ENCODE data around the gene SLC25A51.

The SLC25A51 gene

DNA sequence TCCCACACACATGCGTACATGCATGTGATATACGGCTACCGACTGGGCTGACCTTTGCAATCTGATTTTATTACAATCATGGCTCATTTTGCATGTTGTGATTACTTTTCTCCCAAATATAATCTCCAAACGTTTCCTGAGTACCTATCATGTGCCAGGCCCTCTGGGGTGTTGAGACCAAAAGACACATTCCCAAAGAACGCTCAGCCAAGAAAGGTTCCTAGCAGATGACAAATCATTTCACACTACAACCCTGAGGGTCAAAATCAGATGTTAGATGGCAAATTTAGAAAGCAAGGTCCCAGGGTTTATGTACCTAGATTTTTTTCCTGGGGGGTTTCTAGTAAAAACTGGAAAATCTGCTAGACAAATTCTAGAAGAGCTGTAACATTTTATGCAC, 32.4 kb upstream of the SLC25A51 start (continued):
- TF ChIP-seq, protein P1, sequence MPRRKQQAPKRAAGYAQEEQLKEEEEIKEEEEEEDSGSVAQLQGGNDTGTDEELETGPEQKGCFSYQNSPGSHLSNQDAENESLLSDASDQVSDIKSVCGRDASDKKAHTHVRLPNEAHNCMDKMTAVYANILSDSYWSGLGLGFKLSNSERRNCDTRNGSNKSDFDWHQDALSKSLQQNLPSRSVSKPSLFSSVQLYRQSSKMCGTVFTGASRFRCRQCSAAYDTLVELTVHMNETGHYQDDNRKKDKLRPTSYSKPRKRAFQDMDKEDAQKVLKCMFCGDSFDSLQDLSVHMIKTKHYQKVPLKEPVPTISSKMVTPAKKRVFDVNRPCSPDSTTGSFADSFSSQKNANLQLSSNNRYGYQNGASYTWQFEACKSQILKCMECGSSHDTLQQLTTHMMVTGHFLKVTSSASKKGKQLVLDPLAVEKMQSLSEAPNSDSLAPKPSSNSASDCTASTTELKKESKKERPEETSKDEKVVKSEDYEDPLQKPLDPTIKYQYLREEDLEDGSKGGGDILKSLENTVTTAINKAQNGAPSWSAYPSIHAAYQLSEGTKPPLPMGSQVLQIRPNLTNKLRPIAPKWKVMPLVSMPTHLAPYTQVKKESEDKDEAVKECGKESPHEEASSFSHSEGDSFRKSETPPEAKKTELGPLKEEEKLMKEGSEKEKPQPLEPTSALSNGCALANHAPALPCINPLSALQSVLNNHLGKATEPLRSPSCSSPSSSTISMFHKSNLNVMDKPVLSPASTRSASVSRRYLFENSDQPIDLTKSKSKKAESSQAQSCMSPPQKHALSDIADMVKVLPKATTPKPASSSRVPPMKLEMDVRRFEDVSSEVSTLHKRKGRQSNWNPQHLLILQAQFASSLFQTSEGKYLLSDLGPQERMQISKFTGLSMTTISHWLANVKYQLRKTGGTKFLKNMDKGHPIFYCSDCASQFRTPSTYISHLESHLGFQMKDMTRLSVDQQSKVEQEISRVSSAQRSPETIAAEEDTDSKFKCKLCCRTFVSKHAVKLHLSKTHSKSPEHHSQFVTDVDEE (CRISPR knock-in tag; IDR thresholded peaks at IDR 0.05), result no peak
- TF ChIP-seq, protein P2, sequence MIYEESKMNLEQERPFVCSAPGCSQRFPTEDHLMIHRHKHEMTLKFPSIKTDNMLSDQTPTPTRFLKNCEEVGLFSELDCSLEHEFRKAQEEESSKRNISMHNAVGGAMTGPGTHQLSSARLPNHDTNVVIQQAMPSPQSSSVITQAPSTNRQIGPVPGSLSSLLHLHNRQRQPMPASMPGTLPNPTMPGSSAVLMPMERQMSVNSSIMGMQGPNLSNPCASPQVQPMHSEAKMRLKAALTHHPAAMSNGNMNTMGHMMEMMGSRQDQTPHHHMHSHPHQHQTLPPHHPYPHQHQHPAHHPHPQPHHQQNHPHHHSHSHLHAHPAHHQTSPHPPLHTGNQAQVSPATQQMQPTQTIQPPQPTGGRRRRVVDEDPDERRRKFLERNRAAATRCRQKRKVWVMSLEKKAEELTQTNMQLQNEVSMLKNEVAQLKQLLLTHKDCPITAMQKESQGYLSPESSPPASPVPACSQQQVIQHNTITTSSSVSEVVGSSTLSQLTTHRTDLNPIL (CRISPR knock-in tag; IDR thresholded peaks at IDR 0.05; ENCODE audit: low read depth), result no peak
- TF ChIP-seq, protein P3, sequence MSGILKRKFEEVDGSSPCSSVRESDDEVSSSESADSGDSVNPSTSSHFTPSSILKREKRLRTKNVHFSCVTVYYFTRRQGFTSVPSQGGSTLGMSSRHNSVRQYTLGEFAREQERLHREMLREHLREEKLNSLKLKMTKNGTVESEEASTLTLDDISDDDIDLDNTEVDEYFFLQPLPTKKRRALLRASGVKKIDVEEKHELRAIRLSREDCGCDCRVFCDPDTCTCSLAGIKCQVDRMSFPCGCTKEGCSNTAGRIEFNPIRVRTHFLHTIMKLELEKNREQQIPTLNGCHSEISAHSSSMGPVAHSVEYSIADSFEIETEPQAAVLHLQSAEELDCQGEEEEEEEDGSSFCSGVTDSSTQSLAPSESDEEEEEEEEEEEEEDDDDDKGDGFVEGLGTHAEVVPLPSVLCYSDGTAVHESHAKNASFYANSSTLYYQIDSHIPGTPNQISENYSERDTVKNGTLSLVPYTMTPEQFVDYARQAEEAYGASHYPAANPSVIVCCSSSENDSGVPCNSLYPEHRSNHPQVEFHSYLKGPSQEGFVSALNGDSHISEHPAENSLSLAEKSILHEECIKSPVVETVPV (CRISPR knock-in tag; IDR thresholded peaks at IDR 0.05), result no peak
- TF ChIP-seq BACH2 (CRISPR knock-in tag; IDR thresholded peaks at IDR 0.05; ENCODE audit: borderline replicate concordance) (no peak), ISL1 (CRISPR knock-in tag; IDR thresholded peaks at IDR 0.05) (no peak), ZNF8 (CRISPR knock-in tag; IDR thresholded peaks at IDR 0.05) (no peak), RARB (CRISPR knock-in tag; IDR thresholded peaks at IDR 0.05) (no peak)

DNA sequence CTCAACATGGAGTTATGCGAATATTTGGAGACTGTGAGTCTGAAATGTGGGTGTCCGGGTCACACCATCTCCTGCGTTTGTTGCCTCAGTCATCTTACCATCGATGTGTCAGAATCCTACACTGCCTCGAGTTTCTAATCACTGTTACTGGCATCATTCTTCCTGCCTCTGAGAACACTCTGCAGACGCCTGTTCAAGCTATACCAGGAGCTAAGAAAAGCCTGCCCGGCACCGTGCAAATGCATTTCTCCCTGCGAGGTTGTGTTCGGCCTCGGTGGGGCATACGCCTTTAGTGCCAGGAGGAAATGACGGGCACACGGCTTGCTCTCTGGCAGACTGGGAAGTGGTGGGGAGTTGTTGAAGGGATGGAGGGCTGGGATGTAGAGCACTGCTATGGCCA, 31.2 kb upstream of the SLC25A51 start:
- no peak for TF ChIP-seq ZNF8 (CRISPR knock-in tag; IDR thresholded peaks at IDR 0.05)
- TF ChIP-seq SNAI2 (CRISPR knock-in tag; IDR thresholded peaks at IDR 0.05), result no peak
- no peak for TF ChIP-seq ESRRG (CRISPR knock-in tag; IDR thresholded peaks at IDR 0.05)
- TF ChIP-seq, protein P2 (CRISPR knock-in tag; IDR thresholded peaks at IDR 0.05; ENCODE audit: low read depth), result no peak
- no peak for TF ChIP-seq BACH2 (CRISPR knock-in tag; IDR thresholded peaks at IDR 0.05; ENCODE audit: borderline replicate concordance)
- no peak for TF ChIP-seq OSR1 (CRISPR knock-in tag; IDR thresholded peaks at IDR 0.05)
- TF ChIP-seq ZC3H10 (CRISPR knock-in tag; IDR thresholded peaks at IDR 0.05), result no peak
- TF ChIP-seq ZNF70 (CRISPR knock-in tag; IDR thresholded peaks at IDR 0.05), result no peak
- no peak for ATAC-seq

DNA sequence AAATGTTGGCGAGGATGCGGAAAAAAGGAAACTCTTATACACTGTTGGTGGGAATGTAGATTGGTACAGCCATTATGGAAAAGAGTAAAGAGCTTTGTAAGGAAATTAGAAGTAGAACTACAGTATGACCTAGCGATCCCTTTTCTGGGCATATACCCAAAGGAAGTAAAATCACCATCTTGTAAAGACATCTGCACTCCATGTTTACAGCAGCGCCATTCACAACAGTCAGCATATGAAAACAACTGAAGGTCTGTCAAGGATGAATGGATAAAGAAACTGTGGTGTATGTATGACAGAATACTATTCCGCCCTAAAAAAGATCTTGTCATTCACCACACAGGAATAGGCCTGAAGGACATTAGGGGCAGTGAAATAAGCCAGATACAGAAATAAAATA, 27.7 kb upstream of the SLC25A51 start:
- ATAC-seq, result no peak
- TF ChIP-seq SNAI2 (CRISPR knock-in tag; IDR thresholded peaks at IDR 0.05), result no peak
- no peak for TF ChIP-seq TOX (CRISPR knock-in tag; IDR thresholded peaks at IDR 0.05; ENCODE audit: borderline replicate concordance)
- TF ChIP-seq, protein P3 (CRISPR knock-in tag; IDR thresholded peaks at IDR 0.05), result no peak
- TF ChIP-seq TCF4 (CRISPR knock-in tag; IDR thresholded peaks at IDR 0.05; ENCODE audit: borderline replicate concordance), result no peak
- TF ChIP-seq CSDC2 (CRISPR knock-in tag; IDR thresholded peaks at IDR 0.05), result no peak
- TF ChIP-seq ZC3H10 (CRISPR knock-in tag; IDR thresholded peaks at IDR 0.05), result no peak
- no peak for TF ChIP-seq ZNF8 (CRISPR knock-in tag; IDR thresholded peaks at IDR 0.05)
- no peak for TF ChIP-seq ZNF565 (CRISPR knock-in tag; conservative IDR thresholded peaks at IDR 0.05; ENCODE audit: low read depth)
- no peak for TF ChIP-seq RARB (CRISPR knock-in tag; IDR thresholded peaks at IDR 0.05)

DNA sequence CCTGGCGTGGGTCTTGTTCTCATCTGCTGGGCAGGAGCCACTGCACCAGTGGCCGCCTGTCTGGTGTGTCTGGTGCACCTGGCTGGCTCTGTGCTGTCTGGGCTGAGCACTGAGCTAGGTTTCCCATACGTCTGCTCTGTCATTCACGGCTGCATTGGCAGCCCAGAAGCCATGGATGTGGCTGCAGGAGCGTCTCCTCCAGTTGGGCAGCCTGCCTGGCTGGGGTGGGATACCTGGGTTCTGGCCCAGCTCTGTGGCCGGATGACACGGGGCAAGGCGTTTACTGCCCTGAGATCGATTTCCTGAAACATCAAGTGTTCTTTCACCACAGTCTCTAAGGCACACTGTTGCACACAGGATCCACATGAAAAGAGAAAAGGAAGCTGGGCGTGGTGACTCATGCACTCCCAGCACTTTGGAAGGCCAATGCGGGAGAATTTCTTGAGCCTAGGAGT, 25.5 kb upstream of the SLC25A51 start:
- ATAC-seq, result peak; percentile 74
- TF ChIP-seq, protein P2 (CRISPR knock-in tag; IDR thresholded peaks at IDR 0.05; ENCODE audit: low read depth), result no peak
- TF ChIP-seq, protein P4, sequence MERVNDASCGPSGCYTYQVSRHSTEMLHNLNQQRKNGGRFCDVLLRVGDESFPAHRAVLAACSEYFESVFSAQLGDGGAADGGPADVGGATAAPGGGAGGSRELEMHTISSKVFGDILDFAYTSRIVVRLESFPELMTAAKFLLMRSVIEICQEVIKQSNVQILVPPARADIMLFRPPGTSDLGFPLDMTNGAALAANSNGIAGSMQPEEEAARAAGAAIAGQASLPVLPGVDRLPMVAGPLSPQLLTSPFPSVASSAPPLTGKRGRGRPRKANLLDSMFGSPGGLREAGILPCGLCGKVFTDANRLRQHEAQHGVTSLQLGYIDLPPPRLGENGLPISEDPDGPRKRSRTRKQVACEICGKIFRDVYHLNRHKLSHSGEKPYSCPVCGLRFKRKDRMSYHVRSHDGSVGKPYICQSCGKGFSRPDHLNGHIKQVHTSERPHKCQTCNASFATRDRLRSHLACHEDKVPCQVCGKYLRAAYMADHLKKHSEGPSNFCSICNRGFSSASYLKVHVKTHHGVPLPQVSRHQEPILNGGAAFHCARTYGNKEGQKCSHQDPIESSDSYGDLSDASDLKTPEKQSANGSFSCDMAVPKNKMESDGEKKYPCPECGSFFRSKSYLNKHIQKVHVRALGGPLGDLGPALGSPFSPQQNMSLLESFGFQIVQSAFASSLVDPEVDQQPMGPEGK (CRISPR knock-in tag; IDR thresholded peaks at IDR 0.05; ENCODE audit: borderline replicate concordance), result no peak
- TF ChIP-seq OSR1 (CRISPR knock-in tag; IDR thresholded peaks at IDR 0.05), result no peak
- no peak for TF ChIP-seq ZFP3 (CRISPR knock-in tag; IDR thresholded peaks at IDR 0.05)
- TF ChIP-seq, protein P3 (CRISPR knock-in tag; IDR thresholded peaks at IDR 0.05), result no peak
- TF ChIP-seq ZNF70 (CRISPR knock-in tag; IDR thresholded peaks at IDR 0.05), result no peak
- TF ChIP-seq, protein P1 (CRISPR knock-in tag; IDR thresholded peaks at IDR 0.05), result no peak
- no peak for TF ChIP-seq ZNF8 (CRISPR knock-in tag; IDR thresholded peaks at IDR 0.05)

Measured in SK-N-SH treated with all-trans-retinoic acid at 6 μM for 48 hours (cell line).